Stimulated activated CD8-positive, alpha-beta memory T cell treated with anti-CD3 and anti-CD28 coated beads, Interleukin-12 subunit alpha, Interleukin-12 subunit beta, amount 100 ng/mL, for 24 hours (primary cell): ENCODE measurements around the gene RNU6-9.

ENCODE experiments used
- DNase-seq: peaks from one replicate; pipeline ENCODE4 v3.0.0-alpha.2; 2020; ENCODE audit errors: extremely low read depth

Gene RNU6-9

GRCh38 chr19:934197-934840 lies 41.0 kb downstream of the RNU6-9 start:
- DNase-seq: no peak

GRCh38 chr19:934865-935479 lies 41.7 kb downstream of the RNU6-9 start:
- no peak for DNase-seq

GRCh38 chr19:936175-936546 lies 42.9 kb downstream of the RNU6-9 start:
- DNase-seq: no peak

- no peak for DNase-seq
Observed at GRCh38 chr19:937259-937694, 44.0 kb downstream of the RNU6-9 start.

DNA sequence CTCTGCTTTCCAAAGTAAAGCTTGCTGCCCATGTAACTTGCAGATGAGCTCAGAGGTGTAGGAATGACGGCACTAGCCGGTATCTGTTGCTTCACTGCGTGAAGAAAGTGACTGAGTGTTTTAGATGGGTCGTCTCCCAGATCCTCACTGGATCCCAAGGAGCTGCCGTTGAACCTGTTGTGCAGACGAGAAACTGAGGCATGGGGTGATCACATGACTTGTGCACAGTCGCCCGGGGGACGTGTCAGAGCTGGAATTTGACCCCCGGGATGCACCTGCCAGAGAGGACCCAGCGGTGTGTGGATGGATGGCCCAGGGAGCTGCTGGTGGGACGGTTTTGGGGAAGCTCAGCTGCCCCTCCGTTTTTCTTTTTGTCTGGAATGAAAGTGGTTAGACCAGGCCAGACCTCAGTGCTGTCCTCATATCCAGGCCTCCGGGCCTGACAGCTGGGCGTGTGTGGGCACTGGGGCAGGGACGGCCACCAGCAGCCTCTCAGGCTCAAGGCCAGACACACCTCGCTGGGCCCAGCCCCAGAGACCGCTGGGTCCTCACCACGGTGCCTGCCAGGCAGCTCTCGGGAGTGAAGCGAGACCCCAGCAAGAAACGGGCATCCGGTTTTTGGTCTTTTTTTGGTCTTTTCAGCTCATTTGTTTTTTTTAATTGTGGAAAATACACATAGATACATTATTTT lies 45.1 kb downstream of the RNU6-9 start:
- DNase-seq: no peak

- DNase-seq: no peak
Observed at GRCh38 chr19:939439-939838, 46.2 kb downstream of the RNU6-9 start.

DNA sequence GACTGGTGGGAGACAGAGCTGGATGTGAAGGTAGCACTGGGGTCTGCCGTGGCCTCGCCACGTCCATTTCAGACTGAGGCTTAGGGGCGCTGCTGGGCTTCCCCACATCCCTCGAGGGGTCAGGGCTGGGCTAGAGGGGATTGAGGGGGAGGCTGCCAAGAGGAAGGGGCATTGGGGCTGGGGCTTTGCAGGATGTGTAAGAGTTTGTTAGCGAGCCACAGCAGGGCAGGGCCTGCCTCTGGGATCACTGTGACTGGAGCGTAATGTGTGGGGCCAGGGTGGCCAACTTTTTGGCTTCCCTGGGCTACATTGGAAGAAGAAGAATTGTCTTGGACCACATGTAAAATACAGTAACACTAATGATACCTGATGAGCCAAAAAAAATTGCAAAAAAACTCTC lies 46.6 kb downstream of the RNU6-9 start:
- no peak for DNase-seq

DNA sequence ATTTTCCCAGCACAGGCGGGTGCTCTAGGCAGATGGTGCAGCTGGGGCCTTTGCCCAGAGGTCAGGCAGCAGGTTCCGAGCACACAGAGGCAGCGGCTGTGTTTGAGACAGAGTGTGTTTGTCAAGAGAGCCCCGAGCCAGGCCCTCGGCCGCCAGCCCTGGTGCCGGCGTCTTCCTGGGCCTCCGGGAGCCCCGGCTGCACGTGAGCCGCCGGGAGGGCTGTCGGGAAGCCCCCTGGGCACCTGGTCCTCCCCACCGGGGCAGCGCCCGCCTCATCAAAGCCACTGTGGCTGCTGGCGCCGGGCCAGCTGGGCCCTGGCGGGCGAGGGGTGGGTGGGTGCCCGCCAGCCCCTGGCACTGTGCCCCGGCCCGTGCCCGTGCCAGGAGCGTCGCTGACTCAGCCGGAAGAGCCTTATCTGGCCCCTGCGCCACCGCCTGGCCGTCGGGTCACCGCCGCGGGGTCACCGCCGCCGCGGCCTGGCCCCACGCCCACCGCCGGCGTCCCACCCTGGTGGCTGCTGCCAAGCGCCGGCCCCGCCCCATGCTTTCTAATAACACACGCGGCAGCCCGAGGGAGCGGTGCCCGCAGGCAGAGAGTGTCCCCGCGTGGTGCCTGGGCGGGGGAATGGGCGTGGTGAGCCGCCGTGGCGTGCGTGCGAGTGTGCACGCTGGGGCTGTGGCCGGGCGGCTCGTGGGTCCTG lies 47.5 kb downstream of the RNU6-9 start:
- no peak for DNase-seq

GRCh38 chr19:941292-942132 lies 48.2 kb downstream of the RNU6-9 start:
- no peak for DNase-seq

GRCh38 chr19:942133-942645 lies 48.9 kb downstream of the RNU6-9 start:
- no peak for DNase-seq
